ENCODE data around the gene LRP5.
"Not testable (repeated sequence)": the region's sequence is repeated elsewhere in the genome, so short reads cannot be mapped to it uniquely, and the experiment has no call there.

LRP5 gene

DNA sequence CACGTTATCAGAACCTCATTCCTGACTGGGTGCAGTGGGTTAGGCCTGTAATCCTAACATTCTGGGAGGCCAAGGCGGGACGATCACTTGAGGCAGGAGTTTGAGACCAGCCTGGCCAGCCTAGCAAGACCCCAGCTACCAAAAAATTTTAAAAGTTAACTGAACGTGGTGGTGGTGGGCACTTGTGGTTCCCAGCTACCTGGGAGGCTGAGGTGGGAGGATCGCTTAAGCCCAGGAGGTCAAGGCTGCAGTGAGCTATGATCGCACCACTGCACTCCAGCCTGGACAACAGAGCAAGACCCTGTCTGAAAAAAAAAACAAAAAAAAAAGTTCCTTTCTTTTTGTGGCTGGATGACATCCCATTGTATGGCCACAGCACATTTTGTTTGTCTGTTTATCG is 80.4 kb downstream of the LRP5 start:
- DNase-seq (ENCODE audit: low read depth in 2 of 2), result no peak

DNA sequence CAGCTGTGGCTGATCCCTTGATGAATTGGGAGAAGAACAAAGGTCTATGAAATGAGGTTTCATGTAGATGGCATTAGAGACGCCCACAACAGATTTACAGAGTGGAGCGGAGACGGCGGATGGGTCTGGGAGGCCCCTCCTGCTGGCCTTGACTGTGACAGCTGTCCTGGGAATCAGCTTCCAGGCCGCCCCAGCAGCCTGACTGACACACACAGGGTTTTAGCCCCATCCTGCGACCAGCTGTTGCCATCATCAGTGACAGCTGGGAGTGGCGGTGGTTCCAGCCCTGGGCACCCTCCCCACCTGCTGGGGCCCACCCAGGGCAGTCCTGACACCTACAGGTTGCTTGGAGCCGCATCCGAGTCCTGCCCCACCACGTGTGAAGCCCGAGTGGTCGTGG is 84.1 kb downstream of the LRP5 start:
- DNase-seq (ENCODE audit: low read depth in 2 of 2), result no peak

DNA sequence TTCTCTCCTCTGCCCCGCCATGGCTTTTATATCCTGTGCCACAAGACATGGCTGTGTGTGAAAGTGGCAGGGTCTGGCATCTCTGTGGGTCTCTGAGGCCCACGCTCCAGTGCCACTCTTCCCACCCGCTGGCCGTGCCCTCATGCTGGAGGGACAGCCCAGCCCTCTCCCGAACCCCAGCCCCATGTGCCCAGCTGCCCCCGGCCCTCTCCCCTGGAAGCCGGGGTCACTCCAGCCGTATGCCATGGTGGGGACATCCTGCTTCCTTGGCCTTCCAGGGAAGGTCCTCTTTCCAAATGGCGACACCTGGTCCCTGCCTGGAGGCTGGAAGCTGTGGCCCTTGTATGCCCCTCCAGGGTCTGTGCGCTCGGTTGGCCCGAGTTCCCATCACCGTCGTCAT is 84.9 kb downstream of the LRP5 start:
- no peak for DNase-seq (ENCODE audit: low read depth in 2 of 2)

DNA sequence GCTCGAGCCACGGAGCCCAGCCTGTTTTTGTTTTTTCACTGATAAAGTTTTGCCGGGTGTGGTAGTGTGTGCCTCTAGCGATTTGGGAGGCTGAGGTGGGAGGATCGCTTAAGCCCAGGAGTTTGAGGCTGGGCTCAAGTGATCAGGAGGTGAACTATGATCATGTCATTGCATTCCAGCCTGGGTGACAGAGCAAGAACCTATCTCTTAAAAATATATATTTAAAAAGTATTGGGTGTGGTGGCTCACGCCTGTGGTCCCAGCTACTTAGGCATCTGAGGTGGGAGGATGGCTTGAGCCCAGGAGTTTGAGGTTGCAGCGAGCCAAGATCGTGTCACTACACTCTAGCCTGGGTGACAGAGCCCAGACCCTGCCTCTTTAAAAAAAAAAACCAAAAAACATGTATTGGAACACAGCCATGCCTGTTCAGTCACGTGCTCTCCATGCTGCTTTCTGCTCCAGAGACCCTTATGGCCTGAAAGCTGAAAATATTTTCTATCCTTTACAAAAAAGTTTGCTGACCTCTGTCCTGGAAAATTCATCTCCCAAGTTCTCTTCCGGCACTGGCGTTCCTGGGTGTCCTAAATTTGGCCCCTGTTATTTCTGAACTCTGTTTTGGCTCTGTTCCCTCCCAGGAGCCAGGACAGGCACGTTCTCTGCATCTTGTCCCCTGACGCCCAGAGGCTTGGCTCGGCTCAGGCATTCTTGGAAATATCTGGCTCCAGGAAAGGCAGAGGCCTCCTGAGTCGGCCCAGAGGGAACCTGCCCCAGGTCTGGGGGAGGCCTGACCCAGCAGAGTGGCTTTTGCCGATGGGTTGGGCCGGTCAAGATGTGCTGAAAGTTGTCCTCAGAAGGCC is 86.8 kb downstream of the LRP5 start:
- DNase-seq (ENCODE audit: low read depth in 2 of 2), result no peak

DNA sequence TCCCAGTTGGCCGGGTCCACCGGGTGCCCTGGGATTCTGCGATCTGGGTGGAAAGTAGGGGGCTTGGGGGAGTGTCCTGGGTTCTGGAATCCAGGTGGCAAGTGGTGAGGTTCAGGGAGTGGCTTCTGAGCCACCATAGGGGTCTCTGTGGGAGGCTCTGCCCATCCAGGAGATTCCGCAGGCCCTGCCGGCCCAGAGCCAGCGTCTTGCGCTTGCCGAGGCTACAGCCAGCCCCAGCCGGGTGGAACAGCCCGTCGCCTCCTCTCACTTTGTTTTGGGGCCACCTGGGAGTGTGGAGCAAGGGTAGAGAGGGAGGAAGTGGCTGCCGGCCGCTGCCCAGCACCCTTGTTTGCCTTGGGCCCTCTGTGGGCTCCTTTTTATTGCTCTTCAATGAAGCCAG is 87.5 kb downstream of the LRP5 start:
- DNase-seq (ENCODE audit: low read depth in 2 of 2), result no peak

DNA sequence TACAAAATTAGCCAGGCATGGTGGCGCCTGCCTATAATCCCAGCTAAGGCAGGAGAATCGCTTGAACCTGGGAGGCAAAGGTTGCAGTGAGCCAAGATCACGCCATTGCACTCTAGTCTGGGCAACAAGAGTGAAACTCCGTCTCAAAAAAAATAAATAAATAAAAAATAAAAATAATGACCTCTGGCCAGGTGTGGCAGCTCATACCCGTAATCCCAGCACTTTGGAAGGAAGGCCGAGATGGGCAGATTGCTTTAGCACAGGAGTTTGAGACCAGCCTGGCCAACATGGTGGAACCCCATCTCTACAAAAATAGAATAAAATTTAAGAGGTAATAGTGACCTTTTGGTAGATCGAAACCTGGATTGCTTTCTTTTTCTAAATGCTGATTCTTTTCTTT is 88.2 kb downstream of the LRP5 start:
- not testable (repeated sequence) for DNase-seq (ENCODE audit: low read depth in 2 of 2)

DNA sequence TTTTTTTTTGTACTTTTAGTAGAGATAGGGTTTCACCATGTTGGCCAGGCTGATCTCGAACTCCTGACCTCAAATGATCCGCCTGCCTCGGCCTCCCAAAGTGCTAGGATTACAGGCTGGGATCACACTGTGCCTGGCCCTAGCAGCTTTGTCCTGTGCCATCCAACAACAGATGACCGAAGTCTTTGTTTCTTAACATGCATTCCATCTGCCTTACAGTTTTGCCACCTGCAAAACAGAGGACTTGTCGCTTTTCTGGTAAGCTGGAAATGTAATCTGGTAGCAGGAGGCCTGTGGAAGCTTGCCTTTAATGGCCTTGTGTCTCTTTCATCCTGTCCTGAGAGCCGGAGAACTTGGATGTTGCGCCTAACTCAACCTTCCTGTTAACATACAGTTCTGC is 89.5 kb downstream of the LRP5 start:
- no peak for DNase-seq (ENCODE audit: low read depth in 2 of 2)

DNA sequence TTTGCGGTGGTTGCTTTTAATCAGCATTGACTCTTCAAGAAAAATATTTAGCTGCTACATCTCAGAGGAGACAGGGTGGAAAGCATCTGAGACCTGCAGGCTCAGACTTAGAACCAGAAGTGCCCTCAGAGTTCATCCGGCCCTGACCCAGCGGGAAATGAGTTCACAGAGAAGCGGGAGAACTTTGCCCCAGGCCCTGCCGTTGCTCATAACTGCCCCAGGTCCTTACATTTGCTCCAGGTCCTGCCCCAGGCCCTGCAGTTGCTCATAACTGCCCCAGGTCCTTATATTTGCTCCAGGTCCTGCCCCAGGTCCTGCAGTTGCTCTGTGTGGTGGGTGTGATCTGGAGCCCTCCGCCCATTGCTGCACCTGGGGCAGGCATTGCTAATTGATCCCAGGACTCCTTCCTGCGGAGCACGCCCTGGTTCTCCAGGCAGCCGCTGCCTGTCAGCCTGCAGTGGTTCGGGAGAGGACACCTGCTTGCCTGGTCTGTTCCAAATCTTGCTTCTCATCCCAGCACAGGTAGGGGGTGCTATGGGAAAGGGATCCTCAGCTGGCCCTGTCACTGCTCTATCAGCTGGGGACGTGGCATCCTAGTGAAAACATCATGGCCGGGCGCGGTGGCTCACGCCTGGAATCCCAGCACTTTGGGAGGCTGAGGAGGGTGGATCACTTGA is 90.1 kb downstream of the LRP5 start:
- DNase-seq (ENCODE audit: low read depth in 2 of 2), result no peak

DNA sequence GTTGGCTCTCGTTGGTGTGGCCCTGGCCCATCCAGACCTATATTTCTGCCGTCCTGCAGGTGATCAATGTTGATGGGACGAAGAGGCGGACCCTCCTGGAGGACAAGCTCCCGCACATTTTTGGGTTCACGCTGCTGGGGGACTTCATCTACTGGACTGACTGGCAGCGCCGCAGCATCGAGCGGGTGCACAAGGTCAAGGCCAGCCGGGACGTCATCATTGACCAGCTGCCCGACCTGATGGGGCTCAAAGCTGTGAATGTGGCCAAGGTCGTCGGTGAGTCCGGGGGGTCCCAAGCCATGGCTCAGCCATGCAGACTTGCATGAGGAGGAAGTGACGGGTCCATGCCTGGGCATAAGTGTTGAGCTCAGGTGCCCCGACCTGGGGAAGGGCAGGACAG is 91.0 kb downstream of the LRP5 start:
- no peak for DNase-seq (ENCODE audit: low read depth in 2 of 2)

DNA sequence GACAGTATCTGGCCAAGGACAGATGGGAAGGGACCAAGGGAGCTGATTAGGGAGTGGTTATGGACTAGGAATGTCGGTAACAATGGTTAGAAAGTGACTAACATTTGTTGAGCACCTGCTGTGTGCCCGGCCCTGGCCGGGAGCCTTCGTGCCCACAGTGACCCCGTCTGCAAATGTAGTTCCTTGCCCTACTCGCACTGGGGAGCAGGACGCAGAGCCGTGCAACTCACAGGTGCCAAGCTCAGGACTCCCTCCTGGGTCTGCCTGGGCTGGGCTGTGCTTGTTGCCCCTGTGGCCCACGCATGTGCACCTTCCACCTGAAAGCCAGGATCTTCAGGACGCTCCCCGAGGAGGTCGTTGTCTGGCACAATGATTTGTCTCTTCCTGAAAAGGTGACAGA is 91.4 kb downstream of the LRP5 start:
- DNase-seq (ENCODE audit: low read depth in 2 of 2), result no peak

DNA sequence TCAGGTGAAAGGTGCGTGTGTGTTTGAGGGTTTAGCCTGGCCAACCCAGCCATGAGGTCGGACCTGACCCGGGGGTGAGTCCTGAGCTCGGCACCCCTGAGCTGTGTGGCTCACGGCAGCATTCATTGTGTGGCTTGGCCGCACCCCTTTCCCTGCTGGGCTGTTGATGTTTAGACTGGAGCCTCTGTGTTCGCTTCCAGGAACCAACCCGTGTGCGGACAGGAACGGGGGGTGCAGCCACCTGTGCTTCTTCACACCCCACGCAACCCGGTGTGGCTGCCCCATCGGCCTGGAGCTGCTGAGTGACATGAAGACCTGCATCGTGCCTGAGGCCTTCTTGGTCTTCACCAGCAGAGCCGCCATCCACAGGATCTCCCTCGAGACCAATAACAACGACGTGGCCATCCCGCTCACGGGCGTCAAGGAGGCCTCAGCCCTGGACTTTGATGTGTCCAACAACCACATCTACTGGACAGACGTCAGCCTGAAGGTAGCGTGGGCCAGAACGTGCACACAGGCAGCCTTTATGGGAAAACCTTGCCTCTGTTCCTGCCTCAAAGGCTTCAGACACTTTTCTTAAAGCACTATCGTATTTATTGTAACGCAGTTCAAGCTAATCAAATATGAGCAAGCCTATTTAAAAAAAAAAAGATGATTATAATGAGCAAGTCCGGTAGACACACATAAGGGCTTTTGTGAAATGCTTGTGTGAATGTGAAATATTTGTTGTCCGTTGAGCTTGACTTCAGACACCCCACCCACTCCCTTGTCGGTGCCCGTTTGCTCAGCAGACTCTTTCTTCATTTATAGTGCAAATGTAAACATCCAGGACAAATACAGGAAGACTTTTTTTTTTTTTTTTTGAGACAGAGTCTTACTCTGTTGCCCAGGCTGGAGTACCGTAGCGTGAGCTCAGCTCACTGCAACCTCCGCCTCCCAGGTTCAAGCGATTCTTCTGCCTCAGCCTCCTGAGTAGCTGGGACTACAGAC is 94.2 kb downstream of the LRP5 start:
- no peak for DNase-seq (ENCODE audit: low read depth in 2 of 2)

DNA sequence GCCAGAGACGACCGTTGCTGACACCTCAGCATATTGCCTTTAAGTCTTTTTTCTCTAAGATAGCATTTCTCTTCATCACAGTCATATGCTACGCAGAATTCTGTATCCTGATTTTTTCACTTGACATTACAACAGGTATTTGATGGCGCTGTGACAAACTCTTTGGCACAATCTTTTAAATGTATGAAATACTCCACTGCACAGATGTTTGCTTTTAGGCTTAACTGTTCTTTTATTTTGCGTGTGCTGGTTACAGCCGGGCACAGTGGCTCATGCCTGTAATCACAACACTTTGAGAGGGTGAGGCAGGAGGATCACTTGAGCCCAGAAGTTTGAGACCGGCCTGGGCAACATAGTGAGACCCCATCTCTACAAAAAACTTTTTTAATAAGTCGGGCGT is 96.1 kb downstream of the LRP5 start:
- DNase-seq (ENCODE audit: low read depth in 2 of 2), result no peak

DNA sequence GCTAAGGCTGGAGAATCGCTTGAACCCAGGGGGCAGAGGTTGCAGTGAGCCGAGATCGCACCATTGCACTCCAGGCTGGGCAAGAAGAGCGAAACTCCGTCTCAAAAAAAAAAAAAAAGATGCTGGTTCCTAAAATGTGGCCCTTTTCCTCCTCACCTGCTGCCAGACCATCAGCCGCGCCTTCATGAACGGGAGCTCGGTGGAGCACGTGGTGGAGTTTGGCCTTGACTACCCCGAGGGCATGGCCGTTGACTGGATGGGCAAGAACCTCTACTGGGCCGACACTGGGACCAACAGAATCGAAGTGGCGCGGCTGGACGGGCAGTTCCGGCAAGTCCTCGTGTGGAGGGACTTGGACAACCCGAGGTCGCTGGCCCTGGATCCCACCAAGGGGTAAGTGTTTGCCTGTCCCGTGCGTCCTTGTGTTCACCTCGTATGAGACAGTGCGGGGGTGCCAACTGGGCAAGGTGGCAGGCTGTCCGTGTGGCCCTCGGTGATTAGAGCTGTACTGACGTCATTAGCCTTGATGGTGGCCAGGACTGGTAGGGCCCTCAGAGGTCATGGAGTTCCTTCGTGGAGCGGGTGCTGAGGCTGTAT is 97.5 kb downstream of the LRP5 start:
- DNase-seq (ENCODE audit: low read depth in 2 of 2), result no peak

DNA sequence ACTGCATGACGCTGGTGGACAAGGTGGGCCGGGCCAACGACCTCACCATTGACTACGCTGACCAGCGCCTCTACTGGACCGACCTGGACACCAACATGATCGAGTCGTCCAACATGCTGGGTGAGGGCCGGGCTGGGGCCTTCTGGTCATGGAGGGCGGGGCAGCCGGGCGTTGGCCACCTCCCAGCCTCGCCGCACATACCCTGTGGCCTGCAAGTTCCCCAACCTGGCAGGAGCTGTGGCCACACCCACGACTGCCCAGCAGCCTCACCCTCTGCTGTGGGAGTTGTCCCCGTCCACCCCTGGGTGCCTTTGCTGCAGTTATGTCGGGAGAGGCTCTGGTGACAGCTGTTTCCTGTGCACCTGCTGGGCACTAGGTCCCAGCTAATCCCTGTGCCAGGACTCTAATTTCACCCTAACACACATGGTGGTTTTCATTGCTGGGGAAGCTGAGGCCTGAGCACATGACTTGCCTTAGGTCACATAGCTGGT is 99.2 kb downstream of the LRP5 start:
- DNase-seq (ENCODE audit: low read depth in 2 of 2), result no peak

DNA sequence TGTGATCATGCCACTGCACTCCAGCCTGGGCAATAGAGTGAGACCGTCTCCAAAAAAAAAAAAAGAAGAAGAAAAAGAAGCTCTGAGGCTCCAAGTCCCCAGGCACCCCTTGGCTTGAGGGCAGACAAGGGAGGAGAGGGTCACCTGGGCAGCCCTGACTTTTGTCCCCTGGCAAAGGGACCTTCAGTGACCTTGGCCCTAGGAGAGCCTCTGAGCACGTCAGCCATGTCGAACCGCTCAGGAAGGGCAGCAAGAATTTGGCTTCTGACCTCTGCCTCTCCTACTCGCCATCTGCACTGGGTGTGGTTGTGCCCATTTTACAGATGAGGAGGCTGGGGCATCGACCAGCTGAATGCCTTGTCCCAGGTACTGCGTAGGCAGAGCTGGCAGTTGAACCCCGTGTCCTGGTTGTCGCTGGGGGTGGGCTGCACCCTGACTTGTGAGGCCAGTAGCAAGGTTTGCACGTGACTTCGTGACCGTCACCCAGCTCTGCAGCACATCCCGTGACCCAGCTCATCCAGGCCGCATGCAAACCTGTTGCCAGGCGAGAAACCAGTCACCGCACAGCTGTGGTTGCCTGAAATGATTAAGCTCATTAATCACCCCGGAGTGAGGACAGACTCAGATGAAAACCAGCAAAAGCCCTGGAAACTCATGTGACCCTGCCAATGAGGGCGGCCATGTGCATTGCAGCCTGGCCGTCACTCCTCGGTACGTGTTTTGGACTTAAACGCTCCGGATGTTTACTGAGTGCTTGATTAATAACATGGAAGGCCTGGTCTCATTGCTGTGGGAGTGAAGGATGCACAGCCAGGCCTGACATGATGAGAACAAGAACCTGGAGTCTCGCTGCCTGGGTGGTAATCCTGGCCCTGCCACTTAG is 100.4 kb downstream of the LRP5 start:
- DNase-seq (ENCODE audit: low read depth in 2 of 2), result peak; percentile 7 to 23

DNA sequence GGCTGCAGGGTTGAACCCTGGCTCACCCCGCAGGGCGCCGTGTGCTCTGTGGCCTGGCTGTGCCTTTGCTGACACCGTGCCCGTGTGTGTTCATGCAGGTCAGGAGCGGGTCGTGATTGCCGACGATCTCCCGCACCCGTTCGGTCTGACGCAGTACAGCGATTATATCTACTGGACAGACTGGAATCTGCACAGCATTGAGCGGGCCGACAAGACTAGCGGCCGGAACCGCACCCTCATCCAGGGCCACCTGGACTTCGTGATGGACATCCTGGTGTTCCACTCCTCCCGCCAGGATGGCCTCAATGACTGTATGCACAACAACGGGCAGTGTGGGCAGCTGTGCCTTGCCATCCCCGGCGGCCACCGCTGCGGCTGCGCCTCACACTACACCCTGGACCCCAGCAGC is 101.2 kb downstream of the LRP5 start:
- no peak for DNase-seq (ENCODE audit: low read depth in 2 of 2)

DNA sequence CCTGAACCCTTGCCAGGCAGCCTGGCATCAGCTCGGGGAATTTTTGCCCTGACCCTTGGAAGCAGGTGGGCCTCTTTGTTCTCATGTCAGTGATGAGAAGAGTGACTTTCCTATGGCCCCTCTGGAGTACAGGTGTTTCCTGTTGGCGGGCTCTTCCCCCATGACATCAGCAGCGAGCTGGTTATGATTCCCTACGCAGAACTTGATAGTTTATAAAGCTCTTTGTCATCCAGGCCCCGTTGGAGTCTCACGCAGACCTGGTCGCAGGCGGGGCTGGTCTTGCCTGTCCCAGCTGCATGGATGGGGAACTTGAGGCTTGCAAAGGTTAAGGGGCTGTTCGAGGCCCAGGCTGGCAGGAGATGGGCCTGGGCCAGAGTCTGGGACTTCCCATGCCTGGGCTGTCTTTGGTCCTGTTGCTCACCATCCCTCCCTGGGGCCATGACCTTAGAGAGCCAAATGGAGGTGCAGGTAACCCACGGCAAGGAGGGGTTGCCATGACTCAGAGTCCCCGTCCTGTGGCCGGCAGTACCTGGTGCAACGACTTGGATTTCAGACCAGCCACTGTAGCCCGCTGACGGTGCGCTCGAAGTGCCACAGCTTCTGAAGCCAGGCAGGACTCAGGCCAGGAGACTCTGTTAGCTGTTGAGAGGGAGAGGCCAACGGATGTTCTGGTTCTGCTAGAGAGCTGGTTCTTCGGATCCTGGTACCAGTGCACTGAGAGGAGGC is 102.3 kb downstream of the LRP5 start:
- DNase-seq (ENCODE audit: low read depth in 2 of 2), result no peak

DNA sequence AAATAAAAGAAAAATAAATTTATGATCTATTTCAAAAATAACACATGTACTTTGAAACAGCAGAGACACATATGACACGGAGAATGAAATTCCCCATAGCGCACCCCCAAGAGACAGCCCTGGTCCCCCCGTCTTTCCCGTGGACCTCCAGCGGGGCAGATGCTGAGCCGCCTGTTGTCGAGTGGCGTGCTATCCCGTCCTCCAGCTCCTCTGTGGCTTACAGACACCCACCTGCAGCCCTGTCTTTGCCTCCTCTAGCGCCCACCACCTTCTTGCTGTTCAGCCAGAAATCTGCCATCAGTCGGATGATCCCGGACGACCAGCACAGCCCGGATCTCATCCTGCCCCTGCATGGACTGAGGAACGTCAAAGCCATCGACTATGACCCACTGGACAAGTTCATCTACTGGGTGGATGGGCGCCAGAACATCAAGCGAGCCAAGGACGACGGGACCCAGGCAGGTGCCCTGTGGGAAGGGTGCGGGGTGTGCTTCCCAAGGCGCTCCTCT is 103.7 kb downstream of the LRP5 start:
- no peak for DNase-seq (ENCODE audit: low read depth in 2 of 2)

DNA sequence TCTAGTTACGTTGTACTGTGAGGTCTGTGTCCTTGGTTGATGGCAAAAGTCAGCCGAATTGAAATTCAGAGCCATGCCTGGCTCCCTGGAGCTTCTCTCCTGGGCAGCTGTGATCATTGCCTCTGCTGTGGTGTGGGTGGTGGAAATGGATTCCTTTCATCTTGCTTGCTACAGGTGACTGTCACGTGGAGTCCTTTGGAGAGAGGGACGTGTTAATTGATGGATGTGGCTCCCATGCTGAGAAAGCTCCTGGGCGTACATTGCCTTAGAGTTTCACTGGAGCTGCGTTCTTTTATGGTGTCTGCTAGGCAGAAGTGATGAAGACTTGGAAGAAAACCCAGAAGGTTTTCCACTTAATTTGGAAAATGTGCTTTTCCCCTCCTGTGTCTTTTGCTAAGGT is 106.3 kb downstream of the LRP5 start:
- DNase-seq (ENCODE audit: low read depth in 2 of 2), result no peak

DNA sequence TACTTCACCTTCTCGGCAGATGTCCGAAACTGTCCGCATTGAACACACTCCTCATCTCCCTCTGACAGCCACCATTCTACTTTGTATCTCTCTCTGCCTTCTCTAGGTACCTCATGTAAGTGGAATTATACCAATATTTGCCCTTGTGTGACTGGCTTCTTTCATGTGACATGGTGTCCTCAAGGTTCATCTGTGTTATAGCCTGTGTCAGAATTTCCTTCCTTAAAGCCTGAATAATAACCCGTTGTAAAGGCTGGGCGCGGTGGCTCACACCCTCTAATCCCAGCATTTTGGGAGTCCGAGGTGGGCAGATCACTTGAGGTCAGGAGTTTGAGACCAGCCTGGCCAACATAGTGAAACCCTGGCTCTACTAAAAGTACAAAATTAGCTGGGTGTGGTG is 107.8 kb downstream of the LRP5 start:
- DNase-seq (ENCODE audit: low read depth in 2 of 2), result no peak

Data from stimulated activated CD8-positive, alpha-beta memory T cell treated with anti-CD3 and anti-CD28 coated beads, Interleukin-2, amount 100 ng/mL, for 48 hours (primary cell).